T-cell (primary cell): ENCODE data around the gene MAP2K5. TPM values are rescaled to one million over a fixed set of nuclear protein-coding genes. Genes with fewer than 3 reads are reported as not detected.

Experiments used
- ATAC-seq, 4 experiments: fragments of 200-7000 bp in 3 of 4; fragments of 150-1000 bp in 1 of 4; cut with Tn5 transposase; replicated peaks in 1 of 4; 1 replicate in 3 of 4; 2 replicates in 1 of 4; pipeline ENCODE4 v1.10.0; 2021; ENCODE audit warnings: moderate library complexity in 3 of 4, mild to moderate bottlenecking in 2 of 4, moderate number of reproducible peaks in 1 of 4
- CTCF ChIA-PET, 2 donors: fragments of 300-600 bp; sonication (Branson Sonifier 250); formaldehyde crosslinking; loops; one replicate each; lab custom pipeline; 2022; ENCODE audit warnings: antibody characterized with exemption in 2 of 2; lab: Charles Lee
- POLR2A ChIA-PET, 2 donors: fragments of 300-600 bp; sonication (Branson Sonifier 250); formaldehyde crosslinking; loops; one replicate each; lab custom pipeline; 2022; ENCODE audit warnings: antibody characterized with exemption in 2 of 2; lab: Charles Lee
- DNase-seq, 35 experiments: peaks; one replicate each; pipeline versions ENCODE4 v3.0.0 to v3.0.0-alpha.2; 2013 to 2023
- H3K27ac ChIP-seq: one replicate; pipeline ENCODE4 v1.5.1; 2013; ENCODE audit warnings: low read length
- H3K27me3 ChIP-seq, 2 experiments: replicated peaks in 1 of 2; 1 replicate in 1 of 2; 2 replicates in 1 of 2; pipeline versions ENCODE4 v1.6.1 to v1.7.0; 2013; ENCODE audit warnings: low read length in 1 of 2, mixed read lengths in 1 of 2; ENCODE audit not compliant: control insufficient read depth in 2 of 2, insufficient read depth in 2 of 2; ENCODE audit errors: extremely low read depth in 1 of 2
- H3K36me3 ChIP-seq, 2 donors: 1 replicate in 1 of 2; 2 replicates in 1 of 2; pipeline versions ENCODE4 v1.6.1 to v1.7.0; 2013; ENCODE audit warnings: low read length in 1 of 2; ENCODE audit not compliant: control insufficient read depth in 2 of 2, insufficient read depth in 1 of 2; ENCODE audit errors: extremely low read depth in 1 of 2
- H3K4me1 ChIP-seq, 2 experiments: 1 replicate in 1 of 2; 2 replicates in 1 of 2; pipeline versions ENCODE4 v1.6.1 to v1.7.0; 2013; ENCODE audit warnings: low read length in 2 of 2, mixed read lengths in 1 of 2; ENCODE audit not compliant: insufficient read depth in 2 of 2, control insufficient read depth in 1 of 2; ENCODE audit errors: extremely low read depth in 1 of 2
- H3K4me3 ChIP-seq, 2 donors: 1 replicate in 1 of 2; 2 replicates in 1 of 2; pipeline versions ENCODE4 v1.5.1 to v1.7.0; 2013; ENCODE audit warnings: mild to moderate bottlenecking in 2 of 2, low read length in 1 of 2, moderate library complexity in 1 of 2; ENCODE audit not compliant: control insufficient read depth in 1 of 2; ENCODE audit errors: extremely low read depth in 1 of 2
- H3K9me3 ChIP-seq: 2 replicates; pipeline ENCODE4 v1.7.0; 2013
- H3K27ac Mint-ChIP-seq, 2 donors: one replicate each; pipeline ENCODE4 v1.8.0; 2020 to 2021; ENCODE audit warnings: mild to moderate bottlenecking in 2 of 2, mixed read lengths in 2 of 2
- H3K27me3 Mint-ChIP-seq, 2 donors: one replicate each; pipeline ENCODE4 v1.8.0; 2021 to 2022; ENCODE audit warnings: mixed read lengths in 2 of 2
- H3K36me3 Mint-ChIP-seq: one replicate; pipeline ENCODE4 v1.8.0; 2021; ENCODE audit warnings: mixed read lengths
- H3K4me1 Mint-ChIP-seq, 3 donors: one replicate each; pipeline ENCODE4 v1.8.0; 2020 to 2022; ENCODE audit warnings: mixed read lengths in 3 of 3, mild to moderate bottlenecking in 1 of 3
- H3K4me3 Mint-ChIP-seq, 3 donors: one replicate each; pipeline ENCODE4 v1.8.0; 2020 to 2022; ENCODE audit warnings: mild to moderate bottlenecking in 3 of 3, mixed read lengths in 3 of 3, moderate library complexity in 3 of 3
- H3K9me3 Mint-ChIP-seq, 3 donors: one replicate each; pipeline ENCODE4 v1.8.0; 2020 to 2022; ENCODE audit warnings: mixed read lengths in 3 of 3
- WGBS: methylation state at CpG from one replicate; pipeline ENCODE4 v1.1.5; 2013; ENCODE audit warnings: missing lambda C conversion rate; ENCODE audit not compliant: insufficient coverage; 5-methylcytosine and 5-hydroxymethylcytosine counted together
- total RNA-seq, 35 experiments: library from RNA in 6 of 35; stranded (reverse) in 6 of 35; fragments of 120-200 nt in 1 of 35; gene quantifications; one replicate each; pipeline versions ENCODE4 v1.2.1 to v1.2.4 and lab custom pipeline; 2013 to 2026

The MAP2K5 gene
- total RNA-seq, 5 donors from 2014 or later (not counting 1 experiment from before 2014, with no cell fraction given): 24.5 to 35.5 (median 28.5) TPM

DNA sequence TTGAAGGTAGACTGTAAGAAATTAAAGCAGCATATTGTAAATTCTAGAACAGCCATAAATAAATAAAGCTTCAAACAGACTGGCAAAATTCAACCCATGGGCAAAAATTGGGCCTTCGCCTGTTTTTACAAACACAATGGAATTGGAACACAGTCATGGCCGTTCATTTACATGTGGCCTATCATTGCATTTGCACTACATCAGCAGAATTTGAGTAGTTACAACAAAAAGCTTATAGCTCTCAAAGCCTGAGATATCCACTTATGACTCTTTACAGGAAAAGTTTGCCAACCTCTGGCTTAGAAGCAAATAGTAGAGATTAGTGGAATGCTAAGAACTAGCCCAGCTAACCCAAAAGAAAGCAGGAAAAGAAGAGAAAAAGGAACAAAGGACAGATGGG lies 143.2 kb downstream of the MAP2K5 start:
- peaks cover 0 to 1% (median under 1%) of the 10 kb centered on the region in 3 donors for H3K4me1 Mint-ChIP-seq
- Histone ChIP-seq H3K9me3 (peaks cover 9% of the 10 kb centered on the region), H3K4me1 (no peaks in the 10 kb centered on the region), H3K36me3 (no peaks in the 10 kb centered on the region), H3K27me3 (no peaks in the 10 kb centered on the region), H3K4me3 (no peak overlapping the region), H3K27ac (no peak overlapping the region)
- ChIA-PET POLR2A (interaction anchor here in 1 of 2 donors (0.7 kb wide), 1 partner anchor 29 kb away, joined by 3 read pairs; no protein-coding TSS in a partner anchor), CTCF (no interaction called here)
- no peaks in the 10 kb centered on the region for H3K27me3 Mint-ChIP-seq
- 94% methylated on average over 2 of the region's 2 CpGs for WGBS
- no peak overlapping the region for H3K27ac Mint-ChIP-seq
- DNase-seq (no peak), ATAC-seq (no peak)
- no peak overlapping the region for H3K4me3 Mint-ChIP-seq
- peaks cover 4 to 19% (median 13%) of the 10 kb centered on the region in 3 donors for H3K9me3 Mint-ChIP-seq
- peaks cover 42% of the 10 kb centered on the region for H3K36me3 Mint-ChIP-seq

DNA sequence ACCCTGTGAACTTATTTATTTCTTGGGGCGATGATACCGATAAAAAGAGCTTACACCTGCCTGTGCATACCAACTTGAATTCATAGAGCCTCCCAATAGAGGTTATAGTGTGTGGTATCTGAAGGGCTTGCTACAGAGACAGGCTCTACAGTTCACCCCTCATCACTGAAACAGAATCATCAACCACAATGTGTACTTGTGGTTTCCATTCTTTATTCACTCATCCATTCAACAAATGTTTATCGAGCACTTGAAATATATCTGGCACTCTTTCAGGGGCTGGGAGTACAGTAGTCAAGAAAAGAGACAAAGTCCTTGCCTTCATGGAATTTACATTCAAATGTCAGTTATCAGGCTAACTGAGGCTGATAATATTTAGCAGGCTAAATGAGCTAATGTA lies 148.4 kb downstream of the MAP2K5 start:
- Mint-ChIP-seq H3K4me1 (peaks cover 0 to 8% (median 4%) of the 10 kb centered on the region in 3 donors), H3K36me3 (peaks cover 54% of the 10 kb centered on the region), H3K9me3 (peaks cover under 1 to 2% (median 1%) of the 10 kb centered on the region in 3 donors), H3K4me3 (no peak overlapping the region), H3K27ac (no peak overlapping the region), H3K27me3 (no peaks in the 10 kb centered on the region)
- no peak overlapping the region for H3K4me3 ChIP-seq
- CTCF ChIA-PET: no interaction called here
- H3K27ac ChIP-seq: no peak overlapping the region
- H3K36me3 ChIP-seq: no peaks in the 10 kb centered on the region
- DNase-seq (no peak), ATAC-seq (no peak)
- POLR2A ChIA-PET: no interaction called here
- no peaks in the 10 kb centered on the region for H3K9me3 ChIP-seq
- H3K27me3 ChIP-seq: no peaks in the 10 kb centered on the region
- no CpG with 5 or more reads among the region's 3 CpGs for WGBS
- no peaks in the 10 kb centered on the region for H3K4me1 ChIP-seq

DNA sequence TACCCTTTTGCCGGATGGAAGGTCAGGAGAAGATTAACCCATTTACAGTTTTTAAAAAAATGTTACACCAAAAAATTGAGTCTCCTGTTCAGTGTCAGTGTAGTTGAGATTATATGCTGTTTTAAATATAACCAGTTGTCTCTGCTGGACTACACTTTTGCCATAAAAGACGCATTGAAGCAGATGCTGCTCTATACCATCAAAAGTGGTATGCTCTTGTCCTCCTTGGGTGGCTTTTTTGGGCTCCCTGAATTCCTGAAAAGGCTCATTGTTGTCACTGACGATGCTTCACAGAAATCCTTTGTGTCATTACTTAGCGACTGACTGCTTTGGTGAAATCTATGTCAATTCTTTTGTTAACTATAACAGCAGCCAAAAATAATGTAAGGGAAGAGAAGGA lies 148.9 kb downstream of the MAP2K5 start:
- ATAC-seq: no peak
- no peak overlapping the region for H3K27ac ChIP-seq
- ChIA-PET POLR2A (no interaction called here), CTCF (no interaction called here)
- H3K4me3 ChIP-seq: no peak overlapping the region
- H3K4me1 ChIP-seq: no peaks in the 10 kb centered on the region
- Mint-ChIP-seq H3K4me1 (peaks cover 0 to 8% (median 4%) of the 10 kb centered on the region in 3 donors), H3K27ac (no peak overlapping the region), H3K9me3 (no peaks in the 10 kb centered on the region), H3K4me3 (no peak overlapping the region), H3K27me3 (no peaks in the 10 kb centered on the region), H3K36me3 (peaks cover 55% of the 10 kb centered on the region)
- no peaks in the 10 kb centered on the region for H3K9me3 ChIP-seq
- WGBS: 100% methylated on average over 2 of the region's 4 CpGs
- no peaks in the 10 kb centered on the region for H3K36me3 ChIP-seq
- H3K27me3 ChIP-seq: no peaks in the 10 kb centered on the region
- no peak for DNase-seq

DNA sequence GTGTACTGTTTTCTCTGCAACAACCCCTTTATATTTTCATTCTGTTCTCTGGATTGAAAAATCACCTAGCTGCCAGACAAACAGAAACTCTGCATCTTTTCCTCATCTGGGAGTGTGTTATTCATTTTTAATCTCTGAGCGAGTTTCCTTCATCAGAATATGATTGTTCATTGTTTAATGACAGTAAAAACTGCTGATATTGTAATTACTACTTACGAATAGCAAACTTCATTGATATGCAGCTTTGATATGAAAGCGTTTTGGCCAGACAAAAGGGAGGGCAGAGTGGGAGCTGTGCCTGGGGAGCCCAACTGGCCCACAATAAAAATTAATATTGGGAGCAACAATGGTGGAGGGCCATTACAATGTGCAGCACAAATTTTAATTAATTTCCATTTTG lies 150.1 kb downstream of the MAP2K5 start:
- H3K4me3 Mint-ChIP-seq: no peak overlapping the region
- 100% methylated on average over 1 of the region's 3 CpGs for WGBS
- ChIA-PET POLR2A (no interaction called here), CTCF (no interaction called here)
- no peaks in the 10 kb centered on the region for H3K27me3 Mint-ChIP-seq
- no peaks in the 10 kb centered on the region for H3K9me3 ChIP-seq
- ATAC-seq (no peak), DNase-seq (no peak)
- peaks cover 59% of the 10 kb centered on the region for H3K36me3 Mint-ChIP-seq
- no peaks in the 10 kb centered on the region for H3K36me3 ChIP-seq
- no peak overlapping the region for H3K4me3 ChIP-seq
- H3K4me1 Mint-ChIP-seq: peaks cover 0 to 8% (median 4%) of the 10 kb centered on the region in 3 donors
- no peaks in the 10 kb centered on the region for H3K27me3 ChIP-seq
- H3K27ac Mint-ChIP-seq: no peak overlapping the region
- H3K27ac ChIP-seq: no peak overlapping the region
- H3K9me3 Mint-ChIP-seq: no peaks in the 10 kb centered on the region
- no peaks in the 10 kb centered on the region for H3K4me1 ChIP-seq

DNA sequence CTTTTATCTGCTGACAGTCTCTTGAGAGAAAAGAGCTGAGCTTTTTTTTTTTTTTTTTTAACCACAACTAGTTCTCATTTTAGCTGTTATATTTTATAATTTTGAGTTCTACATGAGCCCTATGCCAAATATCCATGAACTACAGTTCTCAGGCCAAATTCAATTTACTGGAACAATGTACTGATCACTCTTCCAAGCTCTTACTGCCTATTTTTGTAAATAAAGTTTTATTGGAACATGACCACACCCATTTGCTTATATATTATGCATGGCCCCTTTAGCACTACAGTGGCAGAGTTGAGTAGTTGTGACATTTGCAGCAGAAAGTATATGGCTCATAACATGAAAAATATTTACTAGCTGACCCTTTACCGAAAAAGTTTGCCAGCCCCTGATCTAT lies 153.6 kb downstream of the MAP2K5 start:
- no peaks in the 10 kb centered on the region for H3K9me3 ChIP-seq
- no CpG with 5 or more reads among the region's 1 CpG for WGBS
- no peaks in the 10 kb centered on the region for H3K27me3 ChIP-seq
- H3K4me3 Mint-ChIP-seq: no peak overlapping the region
- no peaks in the 10 kb centered on the region for H3K4me1 ChIP-seq
- H3K9me3 Mint-ChIP-seq: no peaks in the 10 kb centered on the region
- peaks cover 60% of the 10 kb centered on the region for H3K36me3 Mint-ChIP-seq
- CTCF ChIA-PET: interaction anchor here in 1 of 2 donors (0.6 kb wide), 1 partner anchor 308 kb away, joined by 6 read pairs; no protein-coding TSS in a partner anchor
- ATAC-seq (no peak), DNase-seq (no peak)
- H3K27me3 Mint-ChIP-seq: no peaks in the 10 kb centered on the region
- no peak overlapping the region for H3K27ac Mint-ChIP-seq
- H3K27ac ChIP-seq: no peak overlapping the region
- POLR2A ChIA-PET: interaction anchor here in 1 of 2 donors (0.7 kb wide), 1 partner anchor 38 kb away, joined by 8 read pairs; no protein-coding TSS in a partner anchor
- H3K4me3 ChIP-seq: no peak overlapping the region
- peaks cover 0 to 3% (median 0%) of the 10 kb centered on the region in 3 donors for H3K4me1 Mint-ChIP-seq
- no peaks in the 10 kb centered on the region for H3K36me3 ChIP-seq

DNA sequence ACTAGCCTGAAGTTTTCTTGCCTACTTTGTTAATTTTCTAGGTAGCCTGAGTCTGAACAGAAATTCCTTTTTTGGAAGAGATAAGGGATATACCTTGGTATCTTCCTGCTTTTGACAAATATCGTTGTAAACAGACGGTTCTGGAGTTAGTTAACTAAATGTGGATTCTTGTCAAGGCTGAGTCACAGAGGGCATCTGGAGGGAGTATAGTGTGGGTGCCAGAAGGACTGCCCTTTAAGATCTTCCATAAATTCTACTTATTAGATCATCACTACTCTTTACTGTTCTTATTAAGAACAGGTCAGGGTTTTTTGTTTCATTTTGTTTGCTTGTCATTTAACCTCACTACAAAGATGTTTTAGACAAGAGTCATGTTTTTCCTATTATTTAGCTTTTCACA lies 157.5 kb downstream of the MAP2K5 start:
- Mint-ChIP-seq H3K9me3 (no peaks in the 10 kb centered on the region), H3K27me3 (no peaks in the 10 kb centered on the region), H3K4me3 (no peak overlapping the region), H3K4me1 (peaks cover 0 to 3% (median 0%) of the 10 kb centered on the region in 3 donors), H3K27ac (no peak overlapping the region), H3K36me3 (peaks cover 44% of the 10 kb centered on the region)
- DNase-seq (no peak), ATAC-seq (no peak)
- Histone ChIP-seq H3K4me3 (no peak overlapping the region), H3K4me1 (no peaks in the 10 kb centered on the region), H3K27ac (no peak overlapping the region), H3K36me3 (peaks cover 2 to 3% of the 10 kb centered on the region in 2 donors), H3K27me3 (no peaks in the 10 kb centered on the region), H3K9me3 (no peaks in the 10 kb centered on the region)
- no CpG with 5 or more reads among the region's 2 CpGs for WGBS
- CTCF ChIA-PET: no interaction called here
- POLR2A ChIA-PET: no interaction called here
